Activated CD4-positive, CD25-positive, alpha-beta regulatory T cell treated with anti-CD3 and anti-CD28 coated beads, Interleukin-2, amount 50 U/mL, for 24 hours (primary cell): ENCODE measurements around the gene TTN.
A peak's percentile ranks its signal among the peaks of the same experiment; 100 is the strongest.

Experiments
- ATAC-seq, 2 donors: fragments of 150-1000 bp; cut with Tn5 transposase; one replicate each; pipeline ENCODE4 v1.10.0; 2021; ENCODE audit warnings: mild to moderate bottlenecking in 1 of 2, moderate library complexity in 1 of 2

TTN gene

DNA sequence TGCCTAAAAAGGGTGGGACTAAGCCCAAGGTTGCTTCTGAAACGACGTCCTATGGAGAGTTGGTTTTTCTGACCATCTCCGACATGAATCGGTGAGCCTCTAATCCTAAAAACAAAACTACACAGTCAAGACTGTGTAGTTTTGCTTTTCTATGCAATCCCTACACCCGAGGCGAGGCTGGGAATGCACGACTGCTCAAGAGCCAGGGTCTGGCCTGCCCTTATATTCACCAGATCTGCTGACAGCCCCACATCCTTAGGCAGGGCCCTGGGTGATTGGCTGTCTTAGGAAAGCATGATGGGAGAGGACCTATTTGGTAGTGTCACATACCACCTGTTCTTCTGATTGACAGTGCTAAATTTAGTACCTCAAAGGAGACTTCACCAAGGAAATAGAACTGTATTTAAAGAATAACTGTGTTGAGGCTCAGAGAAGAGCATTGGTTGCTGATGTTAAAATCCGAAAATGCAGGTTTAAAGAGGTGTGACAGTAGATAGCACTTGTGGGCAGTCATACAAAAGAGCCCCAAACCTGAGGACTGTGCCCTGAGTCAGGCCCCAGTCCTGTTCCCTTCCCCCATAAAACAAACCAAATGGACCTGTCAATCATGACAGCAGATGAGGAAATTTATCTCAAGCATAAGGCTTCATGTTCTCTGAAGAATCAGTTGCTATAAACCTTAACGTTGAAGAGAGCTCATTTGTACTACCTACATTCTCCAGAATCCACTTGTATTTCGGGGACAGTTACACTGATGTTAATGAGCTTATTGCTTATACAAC, at the start of gene TTN:
TTN (minus strand) TSS at position 197 of the 782 bp plus-strand sequence. CDS start 2,781 bp downstream, outside the sequence.
- ATAC-seq: no peak

DNA sequence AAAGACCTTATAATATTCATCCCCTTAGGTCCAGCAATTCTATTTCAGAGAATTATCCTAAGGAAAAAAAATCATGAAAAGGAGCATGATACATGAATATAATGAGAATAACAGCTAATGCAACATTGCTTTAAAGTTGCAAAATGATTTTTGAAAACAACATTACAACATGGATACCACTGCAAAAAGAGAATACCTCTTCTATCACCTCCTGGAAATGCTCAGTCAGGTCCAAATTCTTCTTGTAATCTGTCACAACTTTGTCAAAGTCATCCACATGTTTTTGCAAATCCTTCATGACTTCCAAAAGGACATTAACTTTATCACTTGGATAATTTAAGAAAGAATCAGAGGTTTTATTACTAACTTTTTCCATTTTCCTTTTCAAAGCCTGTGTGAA, 47.9 kb upstream of the TTN start:
- ATAC-seq: no peak

DNA sequence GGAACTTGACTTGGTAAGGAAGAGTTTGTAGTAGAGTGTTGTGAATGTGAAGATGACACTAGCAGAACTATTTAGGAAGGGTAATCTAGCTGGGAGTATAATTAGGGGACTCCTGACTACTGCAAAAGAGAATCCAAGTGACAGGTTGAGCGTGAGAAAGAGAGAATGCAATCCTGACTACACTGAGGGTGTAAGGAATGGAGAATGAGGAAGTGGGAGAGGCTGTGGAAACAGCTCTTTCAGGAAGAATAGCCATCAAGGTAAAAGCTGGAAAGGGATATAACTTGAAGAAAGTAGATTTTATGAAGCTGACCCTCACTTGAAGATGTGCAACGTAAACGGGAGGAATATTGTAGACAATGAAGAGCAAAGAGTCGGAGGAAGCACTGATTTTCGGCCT, 41.1 kb upstream of the TTN start:
- ATAC-seq: no peak

DNA sequence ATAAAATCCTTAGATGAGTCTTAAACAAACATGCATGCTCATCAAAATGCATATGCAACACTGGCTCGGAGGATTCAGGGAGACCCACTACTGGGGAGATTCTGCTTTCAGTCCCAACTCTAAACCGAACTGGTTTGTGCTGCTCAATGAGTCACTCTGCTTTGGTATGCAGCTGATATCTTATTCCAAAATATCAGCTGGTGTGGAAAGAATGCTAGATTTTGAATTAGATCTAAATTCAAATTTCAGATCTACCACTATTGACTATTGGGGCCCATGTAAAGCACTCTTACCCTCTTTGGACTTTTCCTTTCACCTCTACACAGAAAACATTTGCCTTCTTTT, 39.2 kb upstream of the TTN start:
- ATAC-seq: no peak

DNA sequence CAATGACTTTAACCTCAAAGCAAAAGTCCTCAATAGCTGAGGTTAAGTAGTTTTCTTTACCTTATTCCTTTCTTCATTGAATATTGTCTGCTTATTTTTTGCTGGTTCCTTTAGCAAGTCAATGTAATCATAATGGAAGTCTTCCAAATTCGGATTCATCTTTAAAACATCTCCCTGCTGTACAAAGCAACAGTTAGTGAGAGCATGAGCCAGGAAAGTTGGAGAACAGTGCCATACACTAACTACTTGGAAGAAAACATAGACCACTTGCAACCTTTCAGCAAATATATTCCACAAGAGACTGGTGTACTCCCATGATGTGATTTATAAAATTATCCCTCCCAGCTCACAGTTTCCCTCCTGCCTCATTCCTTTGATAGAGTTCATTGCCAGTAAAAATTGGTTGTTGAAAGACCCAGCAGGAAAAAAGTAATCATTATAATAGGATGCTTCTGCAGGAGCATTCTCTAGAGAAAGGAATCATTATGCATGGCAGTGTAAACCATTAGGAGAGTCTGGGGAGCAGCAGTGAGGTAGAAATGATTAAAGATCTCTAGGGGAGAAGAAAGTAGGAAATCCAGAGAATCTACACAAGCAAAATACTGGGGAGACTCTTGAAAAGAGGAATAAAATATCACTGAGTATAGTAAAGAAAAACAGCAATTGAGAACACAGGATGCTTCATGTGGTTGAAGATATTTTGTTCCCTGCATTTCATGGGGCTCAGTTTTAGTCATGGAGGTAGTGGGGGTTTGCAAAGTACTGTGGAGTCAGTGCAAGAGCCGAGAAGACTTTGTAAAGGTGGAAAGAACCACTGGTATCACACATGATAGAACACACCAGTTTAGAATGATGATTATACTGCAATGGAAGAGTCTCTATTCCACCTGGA, 38.6 kb upstream of the TTN start:
- ATAC-seq: no peak

DNA sequence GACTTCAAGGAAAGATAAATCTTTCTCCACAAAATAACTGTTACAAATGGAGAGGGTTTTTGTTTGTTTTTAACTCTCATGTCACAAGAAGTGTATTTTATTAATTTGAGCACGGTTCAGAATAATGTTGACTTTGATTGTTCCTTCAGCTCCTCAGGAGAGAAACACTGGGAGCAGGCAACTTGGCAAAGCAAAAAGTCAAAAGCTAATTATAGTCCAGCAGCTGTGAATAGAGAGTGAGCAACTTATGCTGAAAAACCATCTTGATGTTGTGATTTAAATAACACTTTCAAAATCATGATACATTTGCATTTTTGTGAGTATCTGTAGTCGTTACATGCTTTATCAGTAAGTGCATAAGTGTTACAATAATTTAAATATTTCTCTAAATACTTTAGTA, 37.5 kb upstream of the TTN start:
- no peak for ATAC-seq

DNA sequence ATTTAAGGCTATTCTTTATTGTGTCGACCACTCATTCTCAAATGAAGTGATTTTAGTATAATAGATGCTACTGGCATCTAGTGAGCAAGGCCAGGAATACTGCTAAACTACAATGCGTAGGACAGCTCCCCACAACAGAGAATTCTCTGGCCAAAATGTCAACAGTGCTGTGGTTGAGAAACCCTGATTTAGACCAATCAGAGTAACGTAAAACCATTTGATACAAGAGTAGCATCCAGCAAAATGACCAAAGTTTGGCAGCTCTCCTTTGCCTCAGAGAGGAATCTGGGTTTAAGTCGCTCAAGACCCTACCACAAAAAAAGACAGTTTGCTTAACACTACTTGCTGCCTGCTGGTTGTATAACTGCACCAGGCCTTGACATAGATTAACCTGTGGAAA, 37.0 kb upstream of the TTN start:
- no peak for ATAC-seq

DNA sequence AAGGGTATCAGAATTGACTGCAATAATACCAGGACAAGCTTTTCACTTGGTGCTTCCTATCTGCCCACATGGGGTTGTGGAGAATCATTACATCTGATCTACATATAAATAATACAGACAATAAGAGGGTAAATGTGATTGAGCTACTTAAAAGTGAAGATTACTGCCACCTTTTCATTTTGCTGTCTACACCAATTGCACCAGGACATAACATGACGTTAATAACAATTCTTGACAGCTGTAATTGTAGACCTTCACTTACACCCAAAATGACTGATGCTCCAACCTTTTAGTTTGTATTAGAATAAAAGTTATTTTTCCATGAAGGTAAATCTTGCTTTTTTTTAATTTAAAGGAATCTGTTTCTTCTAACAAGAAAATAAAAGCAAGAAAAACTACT, 36.5 kb upstream of the TTN start:
- no peak for ATAC-seq

DNA sequence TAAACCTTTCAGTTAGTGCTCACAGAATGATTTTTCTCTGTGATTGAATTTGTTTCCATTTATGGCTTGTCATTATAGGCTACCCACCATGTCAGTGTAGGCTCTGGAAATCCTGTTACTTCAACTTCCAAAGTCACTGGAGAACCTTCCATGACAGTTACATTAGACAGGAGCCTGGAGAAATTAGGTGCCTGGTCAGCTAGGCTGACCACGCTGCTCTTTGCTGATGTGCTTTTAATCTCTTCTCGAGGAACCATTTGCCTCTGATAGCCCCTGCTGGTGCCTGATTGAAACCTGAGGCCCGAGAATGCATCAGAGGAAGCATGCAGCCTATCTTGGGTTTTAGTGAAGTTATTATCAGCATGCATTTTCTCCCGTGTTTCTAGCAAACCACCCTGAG, 29.6 kb upstream of the TTN start:
- no peak for ATAC-seq

DNA sequence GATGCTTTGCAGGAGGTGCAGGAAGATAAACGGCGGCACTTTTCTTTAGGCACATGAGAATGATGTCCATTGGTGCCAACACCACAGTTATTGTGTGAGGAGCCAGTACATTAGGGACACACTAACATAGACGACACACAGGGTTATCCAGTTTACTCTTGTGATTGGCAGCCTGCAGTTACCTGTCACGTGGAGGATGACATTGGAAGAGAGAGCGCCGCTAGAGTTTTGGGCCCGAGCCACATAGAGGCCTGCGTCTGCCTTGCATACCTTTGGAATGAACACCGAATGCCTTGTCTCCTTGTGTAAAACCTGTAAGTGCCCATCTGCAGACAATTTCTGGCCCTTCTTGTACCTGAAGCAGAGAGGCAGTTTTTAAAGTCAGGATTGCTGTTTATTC, 26.9 kb upstream of the TTN start:
- ATAC-seq: no peak

DNA sequence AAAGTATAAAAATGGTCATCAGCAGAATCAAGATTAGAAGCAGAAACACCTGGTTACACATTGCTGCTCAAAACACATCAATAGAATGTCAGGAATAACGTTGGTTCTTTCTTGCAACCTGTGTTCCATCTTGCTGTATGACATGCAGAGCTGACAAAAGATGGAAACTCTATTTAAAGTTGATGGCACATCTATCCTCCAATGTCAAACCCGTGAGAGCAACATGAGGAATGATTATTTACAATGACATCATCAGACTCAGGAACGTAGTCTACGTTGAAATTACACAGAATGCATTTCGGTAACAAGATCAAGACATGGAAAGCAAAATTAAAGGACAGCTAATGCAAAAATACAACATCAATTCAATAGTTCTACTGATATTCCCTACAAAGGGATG, 26.2 kb upstream of the TTN start:
- ATAC-seq: no peak

DNA sequence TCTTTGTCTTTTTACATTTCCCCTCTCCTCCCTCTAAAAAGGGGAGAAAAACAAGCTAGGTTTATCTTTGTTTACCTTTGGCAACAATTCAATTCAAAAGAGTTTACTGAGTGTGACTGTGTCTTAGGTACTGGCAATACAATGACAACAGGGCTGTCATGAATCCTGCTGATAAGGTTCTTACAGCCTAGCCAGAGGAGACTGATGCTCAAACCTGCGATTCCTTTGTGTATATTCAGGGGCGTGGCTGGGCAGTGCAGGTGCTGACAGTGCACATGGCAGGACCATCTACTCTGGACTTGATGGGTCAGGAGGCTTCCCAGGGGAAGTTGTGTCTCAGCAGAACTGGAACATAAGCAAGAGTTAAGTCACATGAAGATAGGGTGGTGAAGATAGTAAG, 23.2 kb upstream of the TTN start:
- no peak for ATAC-seq

DNA sequence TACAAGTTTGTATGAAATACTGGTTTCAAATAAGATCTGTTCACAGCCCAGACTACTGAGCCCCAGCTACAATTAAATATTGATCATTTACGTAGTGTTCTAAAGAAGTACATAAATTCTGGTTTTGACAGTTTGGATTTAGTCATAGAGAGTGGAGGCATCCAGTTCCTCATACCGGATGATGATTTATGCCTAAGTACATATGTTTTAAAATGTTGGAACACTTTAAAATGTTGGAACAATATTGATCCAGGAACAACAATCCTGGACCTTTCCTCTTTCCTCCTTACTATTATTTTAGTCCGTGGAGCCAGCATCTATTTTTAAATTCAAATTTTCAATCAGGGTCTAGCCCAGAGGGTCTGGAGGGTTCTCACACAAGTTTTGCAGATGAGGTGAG, 22.8 kb upstream of the TTN start:
- ATAC-seq: no peak

DNA sequence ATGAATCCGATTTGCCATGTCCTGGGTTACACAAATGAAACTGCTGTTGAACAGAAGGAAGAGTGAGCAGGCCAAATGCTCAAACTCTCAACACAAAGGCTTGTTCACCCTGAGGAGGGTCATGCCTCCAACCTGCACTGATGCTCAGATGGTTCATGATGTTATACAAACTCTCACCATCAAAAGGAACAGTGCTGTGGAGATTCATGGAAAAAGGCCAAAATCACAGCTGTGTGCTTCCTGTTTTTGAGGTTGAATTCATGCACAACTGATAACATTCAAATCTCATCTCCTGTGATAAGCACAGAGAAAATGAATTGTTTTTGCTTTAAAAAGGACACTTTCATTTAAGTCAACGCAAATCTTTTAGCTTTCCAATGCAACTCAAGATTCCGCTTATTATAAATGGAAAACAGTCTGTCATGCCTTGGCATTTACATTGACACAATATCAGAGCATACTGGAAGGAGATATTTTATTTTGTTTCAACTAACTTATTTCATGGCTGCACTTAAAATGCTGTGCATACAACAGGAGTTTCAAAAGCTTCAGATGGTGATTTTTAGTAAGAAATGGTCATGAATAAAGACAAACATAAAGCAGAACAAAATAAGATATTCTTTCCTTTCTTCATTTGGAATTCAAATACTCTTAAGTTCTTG, 22.2 kb upstream of the TTN start:
- ATAC-seq: no peak

DNA sequence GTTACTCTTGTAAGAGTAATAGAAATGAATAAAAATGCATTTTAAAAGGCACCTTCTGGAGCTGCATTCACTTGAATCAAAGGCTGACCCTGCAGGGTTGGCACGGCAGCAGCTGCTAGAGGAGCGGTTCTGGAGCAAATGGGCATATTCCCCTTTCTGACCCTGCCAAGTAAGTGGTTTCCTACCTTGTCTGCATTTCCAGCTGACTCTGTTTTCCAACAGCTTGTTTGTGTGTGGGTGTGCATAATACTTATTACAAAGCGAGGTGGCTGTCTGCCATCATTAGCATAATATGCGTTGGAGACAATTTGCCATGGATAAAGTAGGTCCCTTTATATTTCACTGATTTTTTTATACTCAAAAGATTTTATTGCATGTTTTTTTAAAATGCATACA, 21.3 kb upstream of the TTN start:
- no peak for ATAC-seq

DNA sequence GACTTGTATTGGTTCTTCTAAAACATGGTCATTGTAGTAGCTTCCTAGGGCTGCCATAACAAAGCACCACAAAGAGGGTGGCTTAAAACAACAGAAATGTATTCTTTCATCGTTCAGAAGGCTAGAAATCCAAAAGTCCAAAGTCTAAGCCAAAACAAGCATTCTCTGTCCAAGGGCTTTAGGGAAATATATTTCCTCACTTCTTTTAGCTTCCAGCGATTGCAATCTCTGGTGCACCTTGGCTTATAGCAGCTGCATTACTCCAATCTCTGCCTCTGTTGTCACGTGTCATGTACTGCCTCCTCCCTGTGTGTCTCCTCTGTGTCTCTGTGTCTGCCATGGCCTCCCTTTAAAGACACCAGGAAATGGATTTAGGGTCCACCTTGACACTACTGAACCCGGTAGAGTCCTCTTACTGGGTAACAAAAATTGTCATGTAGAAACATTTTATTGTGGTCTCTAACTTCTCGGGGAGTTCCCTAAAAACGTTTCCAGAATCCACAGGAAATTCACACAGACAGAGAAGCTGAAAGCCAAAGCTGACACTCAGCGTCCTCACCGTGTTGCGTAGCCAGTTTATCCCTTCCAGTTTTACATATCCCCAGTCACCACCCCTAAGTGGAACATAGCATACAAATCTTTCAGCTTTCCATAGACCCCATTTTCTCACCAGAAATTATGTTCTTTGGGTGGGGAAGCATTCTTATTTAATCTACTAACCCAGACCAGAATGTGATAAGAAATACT, 20.7 kb upstream of the TTN start:
- no peak for ATAC-seq

DNA sequence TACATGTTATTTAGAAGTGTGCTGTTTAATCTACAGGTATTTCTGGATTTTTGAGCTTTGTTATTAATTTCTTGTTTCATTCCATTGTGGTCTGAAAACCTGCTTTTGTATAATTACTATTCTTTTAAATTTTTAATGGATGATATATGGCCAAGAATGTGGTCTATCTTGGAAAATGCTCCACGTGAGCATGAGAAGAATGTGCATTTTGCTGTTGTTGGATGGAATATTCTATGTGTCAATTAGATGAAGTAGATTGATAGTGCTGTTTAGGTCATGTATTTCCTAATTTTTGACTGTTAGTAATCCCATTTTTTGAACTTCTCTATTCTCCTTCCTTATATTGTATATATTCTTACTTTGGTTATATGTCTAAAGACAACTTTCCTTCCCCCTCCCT, 19.9 kb upstream of the TTN start:
- ATAC-seq: no peak

DNA sequence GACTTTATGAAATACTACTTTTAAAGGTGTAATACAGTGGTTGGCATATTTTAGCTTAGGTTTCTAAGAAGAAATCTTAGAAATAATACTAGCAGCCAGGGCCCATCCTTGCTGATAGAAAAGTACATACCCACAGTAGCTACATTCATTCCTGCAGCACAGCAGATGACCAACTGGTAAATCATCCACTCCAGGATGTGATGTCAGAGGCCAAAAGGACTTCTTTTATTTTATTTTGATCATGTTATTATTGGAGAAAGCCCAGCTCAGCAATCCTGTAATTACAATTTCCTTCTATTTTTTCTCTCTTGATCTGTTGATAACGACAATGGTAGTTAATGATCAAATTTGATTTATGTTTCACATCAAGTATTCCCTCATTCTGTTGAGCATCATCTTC, 18.0 kb upstream of the TTN start:
- no peak for ATAC-seq

DNA sequence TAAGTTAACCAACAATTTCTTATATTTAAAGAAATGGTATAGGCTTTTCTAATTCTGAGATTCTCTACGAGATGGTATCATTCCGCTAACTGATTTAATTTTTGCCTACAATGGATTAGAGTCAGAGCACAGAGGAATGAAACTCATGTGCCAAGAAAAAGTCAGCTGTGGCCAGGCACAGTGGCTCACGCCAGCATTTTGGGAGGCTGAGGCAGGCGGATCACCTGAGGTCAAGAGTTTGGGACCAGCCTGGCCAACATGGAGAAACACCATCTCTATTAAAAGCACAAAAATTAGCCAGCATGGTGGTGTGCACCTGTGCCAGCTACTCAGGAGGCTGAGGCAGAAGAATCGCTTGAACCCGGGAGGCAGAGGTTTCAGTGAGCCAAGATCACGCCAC, 17.0 kb upstream of the TTN start:
- ATAC-seq: no peak

DNA sequence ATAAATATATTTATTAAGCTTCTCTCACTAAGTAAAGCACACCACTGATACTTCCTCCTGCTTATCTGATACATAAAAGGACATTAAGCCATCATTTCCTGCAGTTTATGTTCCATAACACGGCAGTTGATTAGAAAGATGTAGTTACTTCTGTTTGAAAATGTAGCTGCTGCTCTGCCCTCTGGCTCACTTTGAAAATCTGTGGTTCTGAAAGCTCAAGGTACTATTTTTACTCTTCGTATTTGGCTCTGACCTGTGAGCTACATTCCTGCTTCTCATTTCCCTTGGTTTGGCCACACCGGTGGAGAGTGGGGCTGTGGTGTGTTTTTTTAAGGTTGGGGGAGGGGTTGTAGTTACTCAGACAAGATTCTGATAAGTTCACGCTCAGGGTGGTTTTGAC, 12.8 kb upstream of the TTN start:
- peak; percentile 55 to 63 for ATAC-seq

DNA sequence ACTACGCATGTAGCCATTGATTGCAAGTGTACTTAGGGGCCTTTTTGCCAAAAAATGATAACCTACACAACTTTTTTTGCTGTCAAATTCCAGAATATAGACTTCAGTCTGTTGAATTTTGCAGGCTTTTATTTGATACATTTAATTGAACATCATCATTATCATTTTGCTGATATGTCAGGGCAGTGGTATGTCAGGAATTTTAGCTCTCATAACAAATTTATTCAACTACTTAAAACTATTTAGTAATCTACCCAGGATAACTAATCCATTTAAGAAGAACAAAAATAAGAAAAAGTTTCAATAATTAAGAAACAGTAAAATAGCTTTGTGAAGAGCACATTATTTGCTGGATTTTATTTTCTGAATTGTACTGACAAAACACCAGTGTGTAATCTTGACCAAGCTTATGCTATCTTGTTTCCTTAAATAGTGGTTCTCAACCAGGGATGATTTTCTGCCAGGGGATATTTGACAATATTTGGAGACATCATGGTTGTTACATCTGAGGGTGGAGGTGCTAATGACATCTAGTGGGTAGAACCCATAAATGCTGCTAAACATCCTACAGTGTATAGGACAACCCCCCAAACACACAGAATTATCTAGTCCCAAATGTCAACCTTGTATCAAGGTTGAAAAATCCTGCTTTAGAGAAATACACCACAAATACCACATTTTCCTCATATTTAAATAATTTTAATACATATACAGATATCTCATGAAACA, 12.1 kb upstream of the TTN start:
- ATAC-seq: no peak

DNA sequence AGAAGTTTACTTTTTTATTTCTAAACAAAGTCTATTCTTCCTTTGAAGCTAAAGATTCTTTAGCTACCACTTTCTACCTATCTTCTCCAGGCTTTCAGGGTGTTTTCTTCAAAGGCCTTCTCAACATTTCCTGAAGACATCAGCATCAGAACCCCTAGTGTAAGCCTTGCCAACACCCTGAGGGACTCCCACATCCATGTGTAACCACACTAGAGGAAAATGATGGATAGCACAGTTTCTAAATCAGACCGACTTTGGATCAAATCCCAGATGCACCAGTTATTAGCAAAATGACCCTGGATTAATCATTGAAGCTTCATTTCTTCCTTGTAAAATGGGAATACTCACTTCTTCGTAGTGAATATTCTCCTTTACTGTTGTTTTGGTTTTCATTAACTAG, 4.7 kb upstream of the TTN start:
- ATAC-seq: no peak
